HepG2 (cell line): ENCODE measurements around the gene TMEM235. TPM values are rescaled to one million over a fixed set of nuclear protein-coding genes. Genes with fewer than 3 reads are reported as not detected.

Experiments used
- ATAC-seq: fragments of 200-7000 bp; cut with Tn5 transposase; 3 replicates; pipeline ENCODE4 v1.9.1; 2020; ENCODE audit warnings: mild to moderate bottlenecking, moderate library complexity
- BruUV-seq: library from RNA; stranded (reverse); fragments of 400-500 nt; replicated peaks from 2 replicates; lab custom pipeline; 2021; lab: Mats Ljungman, UMichigan
- CTCF ChIA-PET: fragments of 300-600 bp; formaldehyde crosslinking; extraction: SDS; loops from one replicate; lab custom pipeline; 2021; ENCODE audit warnings: low total read pairs, inconsistent platforms, low intra/inter-chr PET ratio; lab: Yijun Ruan, JAX
- POLR2A ChIA-PET: fragments of 350-600 bp; sonication (Branson Sonifier 250); formaldehyde crosslinking; loops from one replicate; lab custom pipeline; 2020; ENCODE audit warnings: antibody characterized with exemption, inconsistent platforms; lab: Yijun Ruan, JAX
- DNase-seq: peaks from one replicate; pipeline ENCODE4 v3.0.0-alpha.2; 2015; ENCODE audit warnings: low spot score
- FAIRE-seq: peaks from 3 replicates; lab custom pipeline; 2011; peaks lifted over from hg19 to GRCh38; lab: Jason Lieb, UNC
- H2AFZ ChIP-seq: one replicate; pipeline ENCODE4 v1.6.1; 2011; ENCODE audit warnings: low read length, inconsistent platforms
- H3K27ac ChIP-seq: fragments of 300-600 bp; 3 replicates; pipeline ENCODE4 v1.8.0; 2011; ENCODE audit warnings: mixed run types, mild to moderate bottlenecking, mixed read lengths, low read length, inconsistent platforms; ENCODE audit not compliant: insufficient read depth; ENCODE audit errors: extremely low read length
- H3K27me3 ChIP-seq, 2 experiments: fragments of 200-600 bp in 1 of 2; 2 replicates in 1 of 2; 3 replicates in 1 of 2; pipeline versions ENCODE4 v1.6.0 to v1.8.0; 2011; ENCODE audit warnings: low read length in 2 of 2, mild to moderate bottlenecking in 2 of 2, moderate library complexity in 2 of 2, inconsistent platforms in 1 of 2; ENCODE audit not compliant: insufficient read depth in 2 of 2, control insufficient read depth in 1 of 2
- H3K36me3 ChIP-seq, 2 experiments: fragments of 200-600 bp in 1 of 2; replicated peaks in 1 of 2; 2 replicates in 1 of 2; 3 replicates in 1 of 2; pipeline versions ENCODE4 v1.5.1 to v1.8.0; 2011; ENCODE audit warnings: low read length in 2 of 2, inconsistent platforms in 1 of 2; ENCODE audit not compliant: insufficient read depth in 2 of 2, control insufficient read depth in 1 of 2
- H3K4me1 ChIP-seq: 2 replicates; pipeline ENCODE4 v1.5.1; 2012; ENCODE audit warnings: low read length, inconsistent platforms; ENCODE audit not compliant: insufficient read depth
- H3K4me2 ChIP-seq: 2 replicates; pipeline ENCODE4 v1.6.0; 2011; ENCODE audit warnings: low read depth, low read length, inconsistent platforms
- H3K4me3 ChIP-seq, 3 experiments: fragments of 200-600 bp in 1 of 3; sonication (generic), shearing (Covaris generic) in 1 of 3; replicated peaks in 1 of 3; 2 replicates each; pipeline ENCODE4 v1.5.1; 2011 to 2016; ENCODE audit warnings: low read length in 3 of 3, inconsistent platforms in 2 of 3, low read depth in 2 of 3, mild to moderate bottlenecking in 2 of 3, control low read depth in 1 of 3, mixed read lengths in 1 of 3; ENCODE audit not compliant: insufficient read depth in 1 of 3
- H3K79me2 ChIP-seq: one replicate; pipeline ENCODE4 v1.6.1; 2011; ENCODE audit warnings: low read length, inconsistent platforms; ENCODE audit not compliant: insufficient read depth
- H3K9ac ChIP-seq: 2 replicates; pipeline ENCODE4 v1.6.0; 2011; ENCODE audit warnings: mild to moderate bottlenecking, low read depth, low read length, inconsistent platforms; ENCODE audit not compliant: insufficient read depth
- H3K9me3 ChIP-seq: 2 replicates; pipeline ENCODE4 v1.5.1; 2012; ENCODE audit warnings: mild to moderate bottlenecking, low read length
- H4K20me1 ChIP-seq: 2 replicates; pipeline ENCODE4 v1.6.0; 2011; ENCODE audit warnings: inconsistent platforms, mild to moderate bottlenecking, low read length, moderate library complexity; ENCODE audit not compliant: insufficient read depth
- AHR ChIP-seq: IDR thresholded peaks from 2 replicates; pipeline ENCODE4 v1.6.1; 2018; ENCODE audit warnings: missing genetic modification reagents, missing compliant biosample characterization
- CCAR2 ChIP-seq: fragments of 200-400 bp; formaldehyde crosslinking; optimal IDR thresholded peaks from 2 replicates; pipeline ENCODE3; 2018; ENCODE audit warnings: low read depth, mild to moderate bottlenecking, low read length, moderate library complexity
- FLYWCH1 ChIP-seq: sonication (generic); formaldehyde crosslinking; IDR thresholded peaks from 2 replicates; pipeline ENCODE4 v1.8.1; 2023; ENCODE audit warnings: mild to moderate bottlenecking, missing genetic modification reagents
- GZF1 ChIP-seq: sonication (generic); formaldehyde crosslinking; IDR thresholded peaks from 2 replicates; pipeline ENCODE4 v1.5.1; 2020; ENCODE audit warnings: mild to moderate bottlenecking, missing genetic modification reagents
- PITX1 ChIP-seq: sonication (generic); formaldehyde crosslinking; IDR thresholded peaks from 2 replicates; pipeline ENCODE4 v1.5.1; 2020; ENCODE audit warnings: mild to moderate bottlenecking, missing genetic modification reagents
- SAFB2 ChIP-seq: sonication (generic); formaldehyde crosslinking; IDR thresholded peaks from 2 replicates; pipeline ENCODE4 v1.5.1; 2020; ENCODE audit warnings: missing genetic modification reagents, low read depth, mild to moderate bottlenecking, borderline replicate concordance
- SIN3A ChIP-seq: IDR thresholded peaks from 2 replicates; pipeline ENCODE4 v1.6.1; 2011; ENCODE audit warnings: low read depth, mild to moderate bottlenecking, control low read depth, low read length, borderline replicate concordance
- YEATS4 ChIP-seq: sonication (generic); formaldehyde crosslinking; IDR thresholded peaks from 2 replicates; pipeline ENCODE4 v1.4.0; 2020; ENCODE audit warnings: missing genetic modification reagents, borderline replicate concordance
- ZFP62 ChIP-seq: sonication (generic); formaldehyde crosslinking; IDR thresholded peaks from 2 replicates; pipeline ENCODE4 v1.4.0; 2020; ENCODE audit warnings: missing genetic modification reagents
- WGBS: methylation state at CpG from one replicate; pipeline ENCODE4 v1.1.6; 2017; ENCODE audit warnings: low lambda C conversion rate; 5-methylcytosine and 5-hydroxymethylcytosine counted together
- in situ Hi-C: cut with HindIII; loops from 2 replicates; pipeline ENCODE4 v1.10.0; 2017; ENCODE audit warnings: low pct_unique_long_range_greater_than_20kb; ENCODE audit not compliant: extremely low pct_ligation_motif_present
- intact Hi-C: fragments of 100-400 bp; cut with micrococcal nuclease; formaldehyde crosslinking; loops from one replicate; pipeline ENCODE4 v1.10.0; 2022; ENCODE audit not compliant: unreplicated experiment
- polyA plus RNA-seq, 8 experiments: library from polyadenylated mRNA; depleted of rRNA in 3 of 8; stranded (reverse) in 7 of 8; unstranded in 1 of 8; fragments of >200 nt; fragmentation: Illumina TruSeq in 4 of 8; extraction: Trizol in 4 of 8; gene quantifications; 2 replicates each; pipeline versions ENCODE4 v1.2.1 to v1.2.3, GENCODE V29; 2011 to 2016; ENCODE audit warnings: low read depth in 4 of 8, missing spikeins in 1 of 8, mixed read lengths in 1 of 8; ENCODE audit not compliant: insufficient read depth in 1 of 8
- total RNA-seq, 5 experiments: library from RNA; depleted of rRNA; stranded (reverse); fragments of >200 nt; fragmentation: Illumina TruSeq; extraction: Trizol; gene quantifications; 2 replicates each; pipeline ENCODE4 v1.2.3, GENCODE V29; 2016; ENCODE audit warnings: low read depth in 1 of 5
- TF ChIP-seq, protein P1 (sequence below): IDR thresholded peaks from 2 replicates; pipeline ENCODE4 v1.6.1; 2012; ENCODE audit warnings: inconsistent platforms
- TF ChIP-seq, protein P2 (sequence below): sonication (generic); IDR thresholded peaks from 2 replicates; pipeline ENCODE4 v1.6.1; 2016; ENCODE audit warnings: low read depth, borderline replicate concordance
- TF ChIP-seq, protein P3 (sequence below): IDR thresholded peaks from 2 replicates; pipeline ENCODE4 v1.6.1; 2016; ENCODE audit warnings: mild to moderate bottlenecking, missing biosample characterization, missing genetic modification reagents
- TF ChIP-seq, protein P4 (sequence below): sonication (generic); formaldehyde crosslinking; IDR thresholded peaks from 2 replicates; pipeline ENCODE4 v1.4.0; 2020; ENCODE audit warnings: missing genetic modification reagents, borderline replicate concordance

TMEM235 gene
- total and polyA plus RNA-seq, 2 of the 13 experiments (the other 11 are each of a cell fraction or from before 2014, with no cell fraction given) = not detected

DNA sequence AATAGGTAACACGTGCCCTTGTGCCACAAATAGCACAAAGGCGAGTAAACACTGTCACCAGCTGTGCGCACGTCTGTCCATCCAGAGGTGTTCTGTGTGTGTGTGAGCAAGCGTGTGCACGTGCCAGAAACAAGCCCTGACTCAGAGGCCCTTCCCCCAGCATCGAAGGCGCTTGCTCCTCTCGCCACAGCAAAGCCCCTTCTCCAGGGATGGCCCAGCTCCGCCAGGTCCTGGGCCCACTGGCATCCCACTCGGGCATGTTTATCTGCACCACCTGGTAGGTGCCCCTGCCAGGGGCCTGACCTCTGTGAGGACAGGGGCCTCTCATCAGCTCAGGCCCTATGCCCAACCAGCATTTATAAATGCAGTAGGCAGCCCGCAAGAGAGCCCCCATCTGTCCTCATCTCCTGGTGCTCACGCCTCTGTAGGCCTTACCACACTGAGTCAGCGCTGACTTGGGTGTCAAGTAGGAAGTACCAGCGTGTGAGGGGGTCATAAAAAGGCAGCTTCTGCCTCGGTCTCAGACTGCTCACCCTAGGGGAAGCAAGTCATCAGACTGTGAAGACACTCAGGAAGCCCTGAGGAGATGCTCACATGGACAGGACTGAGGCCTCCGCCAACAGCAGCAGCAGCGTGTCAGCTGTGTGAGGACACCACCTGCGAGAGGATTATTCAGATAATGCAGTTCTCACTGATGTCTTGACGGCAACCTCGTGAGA, 10.8 kb downstream of the TMEM235 start (continued):
- TF ChIP-seq, protein P1, sequence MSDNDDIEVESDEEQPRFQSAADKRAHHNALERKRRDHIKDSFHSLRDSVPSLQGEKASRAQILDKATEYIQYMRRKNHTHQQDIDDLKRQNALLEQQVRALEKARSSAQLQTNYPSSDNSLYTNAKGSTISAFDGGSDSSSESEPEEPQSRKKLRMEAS = peak; percentile 72

DNA sequence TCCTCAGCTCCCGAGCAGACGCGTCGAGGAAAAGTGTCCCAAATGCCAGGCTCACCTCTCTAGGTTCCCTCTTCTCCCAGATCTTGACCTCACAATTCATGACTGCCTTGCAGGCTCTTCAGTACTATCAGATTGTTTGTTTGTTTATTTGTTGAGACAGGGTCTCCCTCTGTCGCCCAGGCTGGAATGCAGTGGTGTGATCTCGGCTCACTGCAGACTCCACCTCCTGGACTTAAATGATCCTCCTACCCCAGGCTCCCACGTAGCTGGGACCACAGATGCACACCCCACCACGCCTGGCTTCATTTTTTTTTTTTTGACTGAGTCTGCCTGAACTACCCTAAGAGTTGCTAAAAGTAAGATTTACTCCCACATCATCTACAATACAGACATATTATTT, 15.9 kb downstream of the TMEM235 start:
- Histone ChIP-seq H3K79me2 (no peaks in the 10 kb centered on the region), H3K27ac (no peak overlapping the region), H3K4me3 (no peak overlapping the region), H3K9me3 (no peaks in the 10 kb centered on the region), H4K20me1 (no peaks in the 10 kb centered on the region), H3K4me2 (peak overlapping the region; percentile 8; the same call in 1 of the 2 replicates), H3K4me1 (peaks cover 51% of the 10 kb centered on the region), H2AFZ (no peak overlapping the region), H3K27me3 (peaks cover 0 to 4% of the 10 kb centered on the region in 2 experiments; a peak in 1 of 5 replicates), H3K36me3 (no peaks in the 10 kb centered on the region), H3K9ac (no peak overlapping the region)
- DNase-seq = no peak
- POLR2A ChIA-PET = no interaction called here
- no TSS peak for BruUV-seq
- whole genome bisulfite sequencing = 81% methylated on average over 8 of the region's 8 CpGs
- intact Hi-C loops (loop anchor here (1.0 to 10.0 kb wide), 2 partner anchors 33 to 1017 kb away; partner anchors contain the start of gene BIRC5), in situ Hi-C loops (no loop called here)
- no peak for FAIRE-seq
- CTCF ChIA-PET = no interaction called here
- ATAC-seq = no peak
- TF ChIP-seq PITX1 (CRISPR knock-in tag) (no peak), FLYWCH1 (CRISPR knock-in tag) (no peak), SAFB2 (no peak), GZF1 (CRISPR knock-in tag) (no peak), SIN3A (no peak), AHR (CRISPR knock-in tag) (no peak), CCAR2 (no peak), ZFP62 (CRISPR knock-in tag) (no peak), YEATS4 (CRISPR knock-in tag) (no peak)
- TF ChIP-seq, protein P2, sequence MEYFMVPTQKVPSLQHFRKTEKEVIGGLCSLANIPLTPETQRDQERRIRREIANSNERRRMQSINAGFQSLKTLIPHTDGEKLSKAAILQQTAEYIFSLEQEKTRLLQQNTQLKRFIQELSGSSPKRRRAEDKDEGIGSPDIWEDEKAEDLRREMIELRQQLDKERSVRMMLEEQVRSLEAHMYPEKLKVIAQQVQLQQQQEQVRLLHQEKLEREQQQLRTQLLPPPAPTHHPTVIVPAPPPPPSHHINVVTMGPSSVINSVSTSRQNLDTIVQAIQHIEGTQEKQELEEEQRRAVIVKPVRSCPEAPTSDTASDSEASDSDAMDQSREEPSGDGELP = no peak
- TF ChIP-seq, protein P3, sequence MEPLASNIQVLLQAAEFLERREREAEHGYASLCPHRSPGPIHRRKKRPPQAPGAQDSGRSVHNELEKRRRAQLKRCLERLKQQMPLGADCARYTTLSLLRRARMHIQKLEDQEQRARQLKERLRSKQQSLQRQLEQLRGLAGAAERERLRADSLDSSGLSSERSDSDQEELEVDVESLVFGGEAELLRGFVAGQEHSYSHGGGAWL (CRISPR knock-in tag) = no peak
- TF ChIP-seq, protein P4, sequence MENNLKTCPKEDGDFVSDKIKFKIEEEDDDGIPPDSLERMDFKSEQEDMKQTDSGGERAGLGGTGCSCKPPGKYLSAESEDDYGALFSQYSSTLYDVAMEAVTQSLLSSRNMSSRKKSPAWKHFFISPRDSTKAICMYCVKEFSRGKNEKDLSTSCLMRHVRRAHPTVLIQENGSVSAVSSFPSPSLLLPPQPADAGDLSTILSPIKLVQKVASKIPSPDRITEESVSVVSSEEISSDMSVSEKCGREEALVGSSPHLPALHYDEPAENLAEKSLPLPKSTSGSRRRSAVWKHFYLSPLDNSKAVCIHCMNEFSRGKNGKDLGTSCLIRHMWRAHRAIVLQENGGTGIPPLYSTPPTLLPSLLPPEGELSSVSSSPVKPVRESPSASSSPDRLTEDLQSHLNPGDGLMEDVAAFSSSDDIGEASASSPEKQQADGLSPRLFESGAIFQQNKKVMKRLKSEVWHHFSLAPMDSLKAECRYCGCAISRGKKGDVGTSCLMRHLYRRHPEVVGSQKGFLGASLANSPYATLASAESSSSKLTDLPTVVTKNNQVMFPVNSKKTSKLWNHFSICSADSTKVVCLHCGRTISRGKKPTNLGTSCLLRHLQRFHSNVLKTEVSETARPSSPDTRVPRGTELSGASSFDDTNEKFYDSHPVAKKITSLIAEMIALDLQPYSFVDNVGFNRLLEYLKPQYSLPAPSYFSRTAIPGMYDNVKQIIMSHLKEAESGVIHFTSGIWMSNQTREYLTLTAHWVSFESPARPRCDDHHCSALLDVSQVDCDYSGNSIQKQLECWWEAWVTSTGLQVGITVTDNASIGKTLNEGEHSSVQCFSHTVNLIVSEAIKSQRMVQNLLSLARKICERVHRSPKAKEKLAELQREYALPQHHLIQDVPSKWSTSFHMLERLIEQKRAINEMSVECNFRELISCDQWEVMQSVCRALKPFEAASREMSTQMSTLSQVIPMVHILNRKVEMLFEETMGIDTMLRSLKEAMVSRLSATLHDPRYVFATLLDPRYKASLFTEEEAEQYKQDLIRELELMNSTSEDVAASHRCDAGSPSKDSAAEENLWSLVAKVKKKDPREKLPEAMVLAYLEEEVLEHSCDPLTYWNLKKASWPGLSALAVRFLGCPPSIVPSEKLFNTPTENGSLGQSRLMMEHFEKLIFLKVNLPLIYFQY (CRISPR knock-in tag) = no peak
